GM23248 (cell line): ENCODE data around the gene HSPG2.

Source experiments
- EZH2 ChIP-seq: fragments of 200-600 bp; sonication (generic); IDR thresholded peaks from 2 replicates; pipeline ENCODE4 v1.6.1; 2018; ENCODE audit warnings: antibody characterized with exemption, mild to moderate bottlenecking; ENCODE audit not compliant: insufficient read depth, poor library complexity, severe bottlenecking
- EZH2phosphoT487 ChIP-seq: fragments of 200-600 bp; sonication (generic); IDR thresholded peaks from 2 replicates; pipeline ENCODE4 v1.6.1; 2018; ENCODE audit warnings: antibody characterized with exemption, moderate library complexity, mild to moderate bottlenecking, low read depth; ENCODE audit not compliant: insufficient read depth

DNA sequence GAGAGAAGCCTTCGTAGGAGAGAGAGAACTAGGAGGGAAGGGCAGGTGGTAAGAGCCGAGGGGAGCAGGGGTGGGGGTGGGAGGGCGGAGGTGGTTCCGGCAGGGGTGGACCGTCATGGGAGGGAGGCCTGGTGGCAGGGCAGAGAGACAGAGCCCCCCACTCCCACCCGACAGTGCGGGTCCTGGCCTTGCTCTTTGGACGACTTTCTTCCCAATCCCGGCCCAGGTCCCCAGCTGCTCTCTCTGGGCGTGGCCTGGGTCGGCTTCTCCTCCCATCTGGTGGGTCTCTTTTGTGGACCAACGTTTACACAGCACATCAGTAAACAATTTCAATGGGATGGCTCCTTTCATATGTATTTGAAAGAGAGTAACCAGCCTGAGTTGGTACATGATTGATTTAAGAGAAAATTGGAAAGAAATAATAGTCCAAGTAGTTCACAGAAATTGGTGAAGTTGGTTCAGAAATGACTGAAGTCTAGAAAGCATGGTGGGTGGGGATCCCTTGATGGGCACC lies 68.1 kb downstream of the HSPG2 start:
- no peak for TF ChIP-seq EZH2phosphoT487
- no peak for TF ChIP-seq EZH2
